NCI-H2196 (cell line): ENCODE data around the gene NCKIPSD.
A peak's percentile ranks its signal among the peaks of the same experiment; 100 is the strongest.

Experiments
- DNase-seq: peaks from one replicate; lab custom pipeline; 2025; ENCODE audit not compliant: unreplicated experiment; lab: John Stamatoyannopoulos, UW

NCKIPSD gene

GRCh38 chr3:48697952-48698351 is 12.2 kb upstream of the NCKIPSD start:
- no peak for DNase-seq

GRCh38 chr3:48696601-48697000 is 10.9 kb upstream of the NCKIPSD start:
- DNase-seq, result no peak

- no peak for DNase-seq
Observed at GRCh38 chr3:48696156-48696555, 10.4 kb upstream of the NCKIPSD start.

- no peak for DNase-seq
Observed at GRCh38 chr3:48695393-48695753, 9.7 kb upstream of the NCKIPSD start.

GRCh38 chr3:48694610-48695392 is 9.1 kb upstream of the NCKIPSD start:
- DNase-seq, result peak; percentile 26

GRCh38 chr3:48693826-48694225 is 8.1 kb upstream of the NCKIPSD start:
- no peak for DNase-seq

GRCh38 chr3:48692551-48692950 is 6.8 kb upstream of the NCKIPSD start:
- DNase-seq, result no peak

- no peak for DNase-seq
Observed at GRCh38 chr3:48690846-48691458, 5.2 kb upstream of the NCKIPSD start.

GRCh38 chr3:48689384-48689783 is 3.7 kb upstream of the NCKIPSD start:
- no peak for DNase-seq

GRCh38 chr3:48688737-48689075 is 3.0 kb upstream of the NCKIPSD start:
- no peak for DNase-seq

- DNase-seq, result no peak
Observed at GRCh38 chr3:48688032-48688736, 2.5 kb upstream of the NCKIPSD start.

GRCh38 chr3:48687220-48687678 is 1.5 kb upstream of the NCKIPSD start:
- DNase-seq, result no peak

GRCh38 chr3:48686538-48687219 is 964 bp upstream of the NCKIPSD start:
- DNase-seq, result no peak

- no peak for DNase-seq
Observed at GRCh38 chr3:48685293-48685602, 467 bp downstream of the NCKIPSD start.

- no peak for DNase-seq
Observed at GRCh38 chr3:48684480-48685143, 1.1 kb downstream of the NCKIPSD start.

- DNase-seq, result no peak
Observed at GRCh38 chr3:48684054-48684349, 1.7 kb downstream of the NCKIPSD start.

- DNase-seq, result no peak
Observed at GRCh38 chr3:48682786-48683185, 2.9 kb downstream of the NCKIPSD start.

GRCh38 chr3:48681974-48682610 is 3.6 kb downstream of the NCKIPSD start:
- DNase-seq, result no peak

- DNase-seq, result no peak
Observed at GRCh38 chr3:48681541-48681880, 4.2 kb downstream of the NCKIPSD start.

- no peak for DNase-seq
Observed at GRCh38 chr3:48680811-48681540, 4.7 kb downstream of the NCKIPSD start.
